KG1 (cell line): ENCODE results near the gene CUL5.

Source experiments
- DNase-seq: peaks from one replicate; lab custom pipeline; 2025; lab: John Stamatoyannopoulos, UW

CUL5 gene

GRCh38 chr11:108008656-108009496 lies at the start of gene CUL5:
Gene CUL5, plus strand, starts transcription at chr11:108008898. Its CDS starts 451 bp downstream, at chr11:108009349.
- DNase-seq, result peak; percentile 93

GRCh38 chr11:107961480-107961879 lies 47.2 kb upstream of the CUL5 start:
- no peak for DNase-seq

- no peak for DNase-seq
Observed at GRCh38 chr11:107962181-107962580, 46.5 kb upstream of the CUL5 start.

GRCh38 chr11:107963091-107963490 lies 45.6 kb upstream of the CUL5 start:
- no peak for DNase-seq

GRCh38 chr11:107969219-107969618 lies 39.5 kb upstream of the CUL5 start:
- DNase-seq, result no peak

- no peak for DNase-seq
Observed at GRCh38 chr11:107970049-107970448, 38.6 kb upstream of the CUL5 start.

- DNase-seq, result no peak
Observed at GRCh38 chr11:107973641-107974040, 35.1 kb upstream of the CUL5 start.

- no peak for DNase-seq
Observed at GRCh38 chr11:107988397-107989158, 20.1 kb upstream of the CUL5 start.

- DNase-seq, result no peak
Observed at GRCh38 chr11:107991868-107992414, 16.8 kb upstream of the CUL5 start.

- DNase-seq, result no peak
Observed at GRCh38 chr11:107996006-107996776, 12.5 kb upstream of the CUL5 start.

- no peak for DNase-seq
Observed at GRCh38 chr11:107998761-107999160, 9.9 kb upstream of the CUL5 start.

- no peak for DNase-seq
Observed at GRCh38 chr11:107999759-108000455, 8.8 kb upstream of the CUL5 start.

- DNase-seq, result no peak
Observed at GRCh38 chr11:108002476-108002875, 6.2 kb upstream of the CUL5 start.

- DNase-seq, result no peak
Observed at GRCh38 chr11:108003623-108004022, 5.1 kb upstream of the CUL5 start.

- DNase-seq, result no peak
Observed at GRCh38 chr11:108007819-108008218, 879 bp upstream of the CUL5 start.

- DNase-seq, result no peak
Observed at GRCh38 chr11:108009497-108010370, 1.0 kb downstream of the CUL5 start.

- DNase-seq, result no peak
Observed at GRCh38 chr11:108012139-108012725, 3.5 kb downstream of the CUL5 start.

- no peak for DNase-seq
Observed at GRCh38 chr11:108016647-108017046, 7.9 kb downstream of the CUL5 start.

GRCh38 chr11:108018708-108019107 lies 10.0 kb downstream of the CUL5 start:
- no peak for DNase-seq

- DNase-seq, result no peak
Observed at GRCh38 chr11:108019870-108020540, 11.3 kb downstream of the CUL5 start.
